HEK293T (cell line): Measurements from ENCODE around the gene CCNDBP1.

Experiments
- CTCF ChIA-PET: fragments of 350-600 bp; formaldehyde crosslinking; extraction: SDS; loops from one replicate; lab custom pipeline; 2021; ENCODE audit warnings: antibody characterized with exemption, inconsistent platforms; lab: Yijun Ruan, JAX
- POLR2A ChIA-PET: fragments of 350-600 bp; formaldehyde crosslinking; extraction: SDS; loops from one replicate; lab custom pipeline; 2020; ENCODE audit warnings: antibody characterized with exemption, inconsistent platforms; lab: Yijun Ruan, JAX
- DNase-seq: peaks from one replicate; pipeline ENCODE4 v3.0.0; 2012; ENCODE audit warnings: mixed read lengths; ENCODE audit errors: extremely low spot score
- ARNT ChIP-seq: fragments of 450-650 bp; IDR thresholded peaks from 2 replicates; pipeline ENCODE4 v1.6.1; 2017; ENCODE audit warnings: mild to moderate bottlenecking
- BHLHE40 ChIP-seq: fragments of 450-650 bp; IDR thresholded peaks from 2 replicates; pipeline ENCODE4 v1.6.1; 2016; ENCODE audit warnings: mild to moderate bottlenecking, moderate library complexity, borderline replicate concordance
- CTBP1 ChIP-seq: fragments of 450-650 bp; IDR thresholded peaks from 2 replicates; pipeline ENCODE4 v1.6.1; 2016; ENCODE audit warnings: borderline replicate concordance
- ELF4 ChIP-seq: fragments of 450-650 bp; IDR thresholded peaks from 2 replicates; pipeline ENCODE4 v1.6.1; 2017; ENCODE audit warnings: antibody characterized with exemption
- FOXA1 ChIP-seq: fragments of 450-650 bp; IDR thresholded peaks from 2 replicates; pipeline ENCODE4 v1.6.1; 2016; ENCODE audit warnings: mild to moderate bottlenecking
- FOXK2 ChIP-seq: fragments of 450-650 bp; IDR thresholded peaks from 2 replicates; pipeline ENCODE4 v1.6.1; 2016; ENCODE audit warnings: mild to moderate bottlenecking
- FOXM1 ChIP-seq: fragments of 450-650 bp; IDR thresholded peaks from 2 replicates; pipeline ENCODE4 v1.6.1; 2017; ENCODE audit warnings: mild to moderate bottlenecking, borderline replicate concordance
- HDGF ChIP-seq: fragments of 450-650 bp; IDR thresholded peaks from 2 replicates; pipeline ENCODE4 v1.6.1; 2017; ENCODE audit warnings: antibody characterized with exemption, borderline replicate concordance
- L3MBTL2 ChIP-seq: fragments of 450-650 bp; conservative IDR thresholded peaks from 2 replicates; pipeline ENCODE4 v1.6.1; 2016; ENCODE audit warnings: mild to moderate bottlenecking
- LEF1 ChIP-seq: fragments of 450-650 bp; IDR thresholded peaks from 2 replicates; pipeline ENCODE4 v1.6.1; 2017; ENCODE audit warnings: mild to moderate bottlenecking, borderline replicate concordance
- NFRKB ChIP-seq: fragments of 450-650 bp; IDR thresholded peaks from 2 replicates; pipeline ENCODE4 v1.6.1; 2016; ENCODE audit warnings: mild to moderate bottlenecking, moderate library complexity
- PKNOX1 ChIP-seq: fragments of 450-650 bp; IDR thresholded peaks from 2 replicates; pipeline ENCODE4 v1.6.1; 2016
- SP1 ChIP-seq: fragments of 450-650 bp; IDR thresholded peaks from 2 replicates; pipeline ENCODE4 v1.6.1; 2017
- SUZ12 ChIP-seq: fragments of 450-650 bp; IDR thresholded peaks from 2 replicates; pipeline ENCODE4 v1.6.1; 2016; ENCODE audit warnings: mild to moderate bottlenecking
- TARDBP ChIP-seq: fragments of 450-650 bp; IDR thresholded peaks from 2 replicates; pipeline ENCODE4 v1.6.1; 2016
- ZNF384 ChIP-seq: fragments of 450-650 bp; IDR thresholded peaks from 2 replicates; pipeline ENCODE4 v1.6.1; 2016

The CCNDBP1 gene

GRCh38 chr15:43235536-43235935, 50.3 kb downstream of the CCNDBP1 start:
- TF ChIP-seq SUZ12, result no peak
- TF ChIP-seq PKNOX1, result no peak
- no peak for TF ChIP-seq ARNT
- no peak for TF ChIP-seq BHLHE40
- no peak for TF ChIP-seq NFRKB
- no peak for TF ChIP-seq CTBP1
- TF ChIP-seq TARDBP, result no peak
- no peak for TF ChIP-seq LEF1
- TF ChIP-seq ZNF384, result no peak
- no peak for TF ChIP-seq FOXM1
- no peak for TF ChIP-seq HDGF
- no peak for TF ChIP-seq FOXA1
- no peak for TF ChIP-seq SP1
- no peak for TF ChIP-seq ELF4
- POLR2A ChIA-PET, result no interaction called here
- DNase-seq, result no peak
- CTCF ChIA-PET, result no interaction called here

GRCh38 chr15:43237842-43238470, 52.8 kb downstream of the CCNDBP1 start:
- CTCF ChIA-PET, result interaction anchor here (0.8 kb wide), 1 partner anchor 13 kb away, joined by 3 read pairs; no protein-coding TSS in a partner anchor
- POLR2A ChIA-PET, result no interaction called here
- no peak for TF ChIP-seq ELF4
- no peak for DNase-seq

- ChIA-PET POLR2A (no interaction called here), CTCF (interaction anchor here (0.8 kb wide), 1 partner anchor 13 kb away, joined by 3 read pairs; no protein-coding TSS in a partner anchor)
- TF ChIP-seq L3MBTL2, result no peak
- TF ChIP-seq LEF1, result no peak
- TF ChIP-seq TARDBP, result no peak
- TF ChIP-seq FOXM1, result no peak
- TF ChIP-seq HDGF, result no peak
- DNase-seq, result no peak
Measured at GRCh38 chr15:43238671-43239131, 53.5 kb downstream of the CCNDBP1 start.

GRCh38 chr15:43239732-43240491, 54.7 kb downstream of the CCNDBP1 start:
- TF ChIP-seq FOXM1, result no peak
- no peak for TF ChIP-seq SP1
- TF ChIP-seq ZNF384, result no peak
- POLR2A ChIA-PET, result no interaction called here
- no peak for DNase-seq
- CTCF ChIA-PET, result no interaction called here

- ChIA-PET POLR2A (no interaction called here), CTCF (interaction anchor here (1.3 kb wide), 1 partner anchor 16 kb away, joined by 3 read pairs; no protein-coding TSS in a partner anchor)
- DNase-seq, result no peak
- no peak for TF ChIP-seq NFRKB
- TF ChIP-seq ELF4, result no peak
- TF ChIP-seq HDGF, result no peak
- no peak for TF ChIP-seq LEF1
- no peak for TF ChIP-seq CTBP1
- no peak for TF ChIP-seq FOXK2
- TF ChIP-seq ARNT, result no peak
- no peak for TF ChIP-seq FOXA1
- TF ChIP-seq SP1, result no peak
- TF ChIP-seq TARDBP, result no peak
- TF ChIP-seq BHLHE40, result no peak
- TF ChIP-seq FOXM1, result no peak
- TF ChIP-seq L3MBTL2, result no peak
- TF ChIP-seq ZNF384, result no peak
Measured at GRCh38 chr15:43241100-43241499, 55.9 kb downstream of the CCNDBP1 start.

- ChIA-PET POLR2A (no interaction called here), CTCF (no interaction called here)
- no peak for TF ChIP-seq CTBP1
- no peak for TF ChIP-seq FOXA1
- TF ChIP-seq ELF4, result no peak
- TF ChIP-seq FOXM1, result no peak
- TF ChIP-seq SP1, result no peak
- TF ChIP-seq TARDBP, result no peak
- no peak for TF ChIP-seq L3MBTL2
- no peak for TF ChIP-seq NFRKB
- TF ChIP-seq ZNF384, result no peak
- TF ChIP-seq HDGF, result no peak
- TF ChIP-seq LEF1, result no peak
- no peak for TF ChIP-seq PKNOX1
- TF ChIP-seq ARNT, result no peak
- DNase-seq, result no peak
Measured at GRCh38 chr15:43242616-43243015, 57.4 kb downstream of the CCNDBP1 start.
